SJSA1 (cell line): ENCODE measurements around the gene CTBP1. TPM values are rescaled to one million over a fixed set of nuclear protein-coding genes. Genes with fewer than 3 reads are reported as not detected.

Experiments
- DNase-seq, 2 experiments: peaks; one replicate each; pipeline ENCODE4 v3.0.0-alpha.2; 2015 to 2020; ENCODE audit warnings: low spot score in 2 of 2, low read depth in 1 of 2
- H3K27ac ChIP-seq: fragments of 250-450 bp; sonication (Bioruptor Pico); 2 replicates; pipeline ENCODE4 v1.5.1; 2020; ENCODE audit warnings: mild to moderate bottlenecking, moderate library complexity
- H3K27me3 ChIP-seq: fragments of 250-450 bp; sonication (Bioruptor Pico); replicated peaks from 2 replicates; pipeline ENCODE4 v1.5.1; 2020; ENCODE audit warnings: mild to moderate bottlenecking, moderate library complexity
- H3K36me3 ChIP-seq: fragments of 250-450 bp; sonication (Bioruptor Pico); 2 replicates; pipeline ENCODE4 v1.5.1; 2020; ENCODE audit warnings: mild to moderate bottlenecking
- H3K4me1 ChIP-seq: fragments of 250-450 bp; sonication (Bioruptor Pico); replicated peaks from 2 replicates; pipeline ENCODE4 v1.6.1; 2021; ENCODE audit warnings: mild to moderate bottlenecking
- H3K4me3 ChIP-seq: fragments of 250-450 bp; sonication (Bioruptor Pico); 2 replicates; pipeline ENCODE4 v1.5.1; 2020; ENCODE audit warnings: mild to moderate bottlenecking
- H3K9me3 ChIP-seq: fragments of 250-450 bp; sonication (Bioruptor Pico); replicated peaks from 2 replicates; pipeline ENCODE4 v1.5.1; 2020; ENCODE audit warnings: mild to moderate bottlenecking
- total RNA-seq: library from RNA; depleted of rRNA; stranded (reverse); fragments of >200 nt; shearing (Covaris generic); gene quantifications from 2 replicates; pipeline ENCODE4 v1.2.3, GENCODE V29; 2014; rRNA removed

The CTBP1 gene
- total RNA-seq, 1 experiment from 2014 or later = 89.3 TPM

- Histone ChIP-seq H3K27me3 (peaks cover 10% of the 10 kb centered on the region; the same call in 1 of the 2 replicates), H3K36me3 (no peaks in the 10 kb centered on the region), H3K27ac (no peak overlapping the region), H3K9me3 (no peaks in the 10 kb centered on the region), H3K4me3 (no peak overlapping the region), H3K4me1 (peaks cover 5% of the 10 kb centered on the region)
- DNase-seq = no peak
These were observed 78.6 kb downstream of the CTBP1 start for GRCh38 chr4:1170156-1170975.

GRCh38 chr4:1169691-1170096 lies 79.2 kb downstream of the CTBP1 start:
- H3K4me1 ChIP-seq = peaks cover 5% of the 10 kb centered on the region
- no peaks in the 10 kb centered on the region for H3K36me3 ChIP-seq
- H3K4me3 ChIP-seq = no peak overlapping the region
- H3K9me3 ChIP-seq = no peaks in the 10 kb centered on the region
- peaks cover 10% of the 10 kb centered on the region; the same call in 1 of the 2 replicates for H3K27me3 ChIP-seq
- no peak for DNase-seq
- no peak overlapping the region for H3K27ac ChIP-seq

- Histone ChIP-seq H3K36me3 (no peaks in the 10 kb centered on the region), H3K9me3 (no peaks in the 10 kb centered on the region), H3K27ac (no peak overlapping the region), H3K4me1 (peaks cover 5% of the 10 kb centered on the region), H3K4me3 (no peak overlapping the region), H3K27me3 (peaks cover 10% of the 10 kb centered on the region; the same call in 1 of the 2 replicates)
- no peak for DNase-seq
These were observed 79.7 kb downstream of the CTBP1 start for GRCh38 chr4:1169171-1169671.

- peaks cover 10% of the 10 kb centered on the region; the same call in 1 of the 2 replicates for H3K27me3 ChIP-seq
- peaks cover 5% of the 10 kb centered on the region for H3K4me1 ChIP-seq
- no peak for DNase-seq
- no peak overlapping the region for H3K27ac ChIP-seq
- no peaks in the 10 kb centered on the region for H3K36me3 ChIP-seq
- no peaks in the 10 kb centered on the region for H3K9me3 ChIP-seq
- H3K4me3 ChIP-seq = no peak overlapping the region
These were observed 80.5 kb downstream of the CTBP1 start for GRCh38 chr4:1168191-1169101.

GRCh38 chr4:1167244-1167949 lies 81.5 kb downstream of the CTBP1 start:
- Histone ChIP-seq H3K27me3 (peaks cover 10% of the 10 kb centered on the region; the same call in 1 of the 2 replicates), H3K36me3 (no peaks in the 10 kb centered on the region), H3K27ac (no peak overlapping the region), H3K9me3 (no peaks in the 10 kb centered on the region), H3K4me1 (peaks cover 5% of the 10 kb centered on the region), H3K4me3 (peak overlapping the region; percentile 17)
- peak in 1 of 2 experiments; percentile 42 for DNase-seq

GRCh38 chr4:1166509-1167243 lies 82.3 kb downstream of the CTBP1 start:
- H3K4me1 ChIP-seq = peaks cover 5% of the 10 kb centered on the region
- DNase-seq = no peak

GRCh38 chr4:1164956-1165545 lies 83.9 kb downstream of the CTBP1 start:
- DNase-seq = no peak
- Histone ChIP-seq H3K4me1 (peaks cover 5% of the 10 kb centered on the region), H3K4me3 (no peak overlapping the region), H3K27me3 (no peaks in the 10 kb centered on the region; the same call in 1 of the 2 replicates), H3K9me3 (no peaks in the 10 kb centered on the region), H3K36me3 (no peaks in the 10 kb centered on the region), H3K27ac (no peak overlapping the region)

More at GRCh38 chr4:1166509-1167243, 82.3 kb downstream of the CTBP1 start:
- no peak overlapping the region for H3K27ac ChIP-seq
- no peaks in the 10 kb centered on the region for H3K36me3 ChIP-seq
- H3K4me3 ChIP-seq = no peak overlapping the region
- no peaks in the 10 kb centered on the region for H3K9me3 ChIP-seq
- peaks cover 6% of the 10 kb centered on the region; the same call in 1 of the 2 replicates for H3K27me3 ChIP-seq

- Histone ChIP-seq H3K27me3 (no peaks in the 10 kb centered on the region; the same call in 1 of the 2 replicates), H3K9me3 (no peaks in the 10 kb centered on the region), H3K4me1 (peaks cover 5% of the 10 kb centered on the region), H3K4me3 (no peak overlapping the region), H3K27ac (no peak overlapping the region), H3K36me3 (no peaks in the 10 kb centered on the region)
- no peak for DNase-seq
These were observed 84.5 kb downstream of the CTBP1 start for GRCh38 chr4:1164444-1164843.

GRCh38 chr4:1164040-1164439 lies 84.9 kb downstream of the CTBP1 start:
- Histone ChIP-seq H3K4me3 (no peak overlapping the region), H3K4me1 (peaks cover 5% of the 10 kb centered on the region), H3K27ac (no peak overlapping the region), H3K9me3 (no peaks in the 10 kb centered on the region), H3K27me3 (no peaks in the 10 kb centered on the region; the same call in 1 of the 2 replicates), H3K36me3 (no peaks in the 10 kb centered on the region)
- DNase-seq = no peak

Other genes with a start within 250 kb of the CTBP1 start
- gene FGFRL1, start 237.5 kb downstream of the CTBP1 start, total RNA-seq = 12.9 and 21.5 TPM in 2 replicates
- not detected in 2 replicates for gene RNF212, start 135.6 kb downstream of the CTBP1 start, total RNA-seq
- 0.16 TPM in 1 of 2 replicates, not detected in the other for gene SPON2, start 76.5 kb downstream of the CTBP1 start, total RNA-seq
- 34.4 and 39.7 TPM in 2 replicates for gene MAEA, start 40.8 kb upstream of the CTBP1 start, total RNA-seq
- 2.5 and 4.0 TPM in 2 replicates for gene UVSSA, start 98.1 kb upstream of the CTBP1 start, total RNA-seq
- not detected in 2 replicates for gene NKX1-1, start 157.3 kb upstream of the CTBP1 start, total RNA-seq